Esophagus (tissue), 2 donors: ENCODE data around the gene RPL18A. TPM values are rescaled to one million over a fixed set of nuclear protein-coding genes. Genes with fewer than 3 reads are reported as not detected.

Experiments used
- H3K27ac ChIP-seq, 2 donors: one replicate each; pipeline ENCODE4 v1.5.1; 2013; ENCODE audit warnings: low read depth in 2 of 2, mild to moderate bottlenecking in 2 of 2, inconsistent platforms in 1 of 2, low read length in 1 of 2, moderate library complexity in 1 of 2
- H3K27me3 ChIP-seq, 2 donors: one replicate each; pipeline ENCODE4 v1.6.1; 2013; ENCODE audit warnings: low read length in 2 of 2, control low read depth in 1 of 2, mild to moderate bottlenecking in 1 of 2; ENCODE audit not compliant: insufficient read depth in 2 of 2, control insufficient read depth in 1 of 2
- H3K36me3 ChIP-seq, 2 donors: one replicate each; pipeline ENCODE4 v1.6.1; 2013; ENCODE audit warnings: low read length in 1 of 2; ENCODE audit not compliant: control insufficient read depth in 2 of 2, insufficient read depth in 2 of 2
- H3K4me1 ChIP-seq, 2 donors: one replicate each; pipeline ENCODE4 v1.6.1; 2013; ENCODE audit warnings: low read length in 1 of 2; ENCODE audit not compliant: control insufficient read depth in 2 of 2, insufficient read depth in 2 of 2
- H3K4me3 ChIP-seq, 2 donors: one replicate each; pipeline ENCODE4 v1.5.1; 2013; ENCODE audit warnings: low read length in 2 of 2, mild to moderate bottlenecking in 2 of 2, low read depth in 1 of 2, moderate library complexity in 1 of 2
- H3K9me3 ChIP-seq, 2 donors: one replicate each; pipeline ENCODE4 v1.6.1; 2013; ENCODE audit warnings: mild to moderate bottlenecking in 2 of 2, low read depth in 1 of 2, low read length in 1 of 2, moderate library complexity in 1 of 2; ENCODE audit not compliant: control insufficient read depth in 2 of 2, insufficient read depth in 1 of 2
- WGBS, 2 donors: extraction: QIAGEN DNeasy Blood & Tissue Kit; methylation state at CpG; one replicate each; pipeline ENCODE4 v1.1.7; 2013; 5-methylcytosine and 5-hydroxymethylcytosine counted together
- polyA plus RNA-seq, 2 donors: library from polyadenylated mRNA; stranded (reverse); fragments of 200-250 nt; gene quantifications; one replicate each; pipeline ENCODE4 v1.2.3, GENCODE V29; 2013
- donor health status: healthy with polysubstance abuse.
- donor health status: Bipolar disorder and iron deficiency.

RPL18A gene
- polyA plus RNA-seq, 2 donors = 1,368 to 2,485 TPM

- Histone ChIP-seq H3K4me3 (peak overlapping the region in 1 of 2 donors; percentile 36), H3K9me3 (peaks cover 3 to 5% of the 10 kb centered on the region in 2 donors), H3K27me3 (no peaks in the 10 kb centered on the region), H3K27ac (peak overlapping the region in 1 of 2 donors; percentile 11), H3K36me3 (peaks cover 0 to 3% of the 10 kb centered on the region in 2 donors), H3K4me1 (peaks cover 2 to 6% of the 10 kb centered on the region in 2 donors)
- WGBS, 2 donors = 31 to 36% methylated on average over 41 to 50 of the region's 50 CpGs
Observed at GRCh38 chr19:17830567-17831418, 28.9 kb upstream of the RPL18A start.

GRCh38 chr19:17831419-17831888 lies 28.3 kb upstream of the RPL18A start:
- Histone ChIP-seq H3K4me1 (peaks cover 2 to 6% of the 10 kb centered on the region in 2 donors), H3K9me3 (peaks cover 3 to 5% of the 10 kb centered on the region in 2 donors), H3K27me3 (no peaks in the 10 kb centered on the region), H3K36me3 (peaks cover 0 to 3% of the 10 kb centered on the region in 2 donors), H3K27ac (no peak overlapping the region), H3K4me3 (peak overlapping the region in 1 of 2 donors; percentile 36)
- WGBS, 2 donors = 26 to 40% methylated on average over 25 of the region's 25 CpGs

DNA sequence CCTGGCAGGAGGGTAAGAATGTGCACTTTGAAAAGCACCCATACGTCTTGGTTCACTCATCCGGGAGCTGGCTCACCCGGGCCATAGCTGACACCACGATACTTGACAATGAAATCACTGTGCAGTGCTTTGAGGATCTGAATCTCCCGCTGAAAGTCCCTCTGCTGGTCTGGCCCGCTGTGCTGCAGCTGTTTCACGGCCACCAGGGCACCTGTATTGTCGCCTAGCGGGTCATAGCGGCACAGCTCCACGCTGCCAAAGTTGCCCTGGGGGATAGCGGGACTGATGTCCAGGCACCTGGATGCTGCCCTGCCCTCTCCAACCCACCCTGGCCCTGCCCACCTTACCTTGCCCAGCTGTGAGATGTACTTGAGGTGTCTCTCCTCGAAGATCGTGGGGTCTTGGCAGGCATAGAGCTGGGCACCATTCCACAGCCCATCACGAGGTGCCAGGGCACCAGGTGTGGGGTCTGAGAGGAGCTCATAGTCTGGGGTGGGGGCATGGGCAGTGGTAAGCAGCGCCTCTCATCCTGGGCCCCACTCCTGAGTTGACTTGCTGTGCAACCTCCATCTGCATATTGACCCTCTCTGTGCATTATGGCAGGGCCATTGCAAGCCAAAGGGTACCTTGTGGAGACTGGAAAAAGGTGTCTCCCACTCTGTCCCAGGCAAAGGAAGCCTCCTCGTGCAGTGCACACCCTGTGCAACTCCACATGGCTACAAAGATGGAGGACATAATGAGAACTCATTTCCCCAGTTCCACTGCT lies 27.1 kb upstream of the RPL18A start:
- peaks cover 3 to 5% of the 10 kb centered on the region in 2 donors for H3K9me3 ChIP-seq
- no peak overlapping the region for H3K4me3 ChIP-seq
- H3K27me3 ChIP-seq = no peaks in the 10 kb centered on the region
- peaks cover 2 to 6% of the 10 kb centered on the region in 2 donors for H3K4me1 ChIP-seq
- 84 to 87% methylated on average over 17 of the region's 17 CpGs for WGBS, 2 donors
- H3K36me3 ChIP-seq = peaks cover 0 to 3% of the 10 kb centered on the region in 2 donors
- no peak overlapping the region for H3K27ac ChIP-seq

DNA sequence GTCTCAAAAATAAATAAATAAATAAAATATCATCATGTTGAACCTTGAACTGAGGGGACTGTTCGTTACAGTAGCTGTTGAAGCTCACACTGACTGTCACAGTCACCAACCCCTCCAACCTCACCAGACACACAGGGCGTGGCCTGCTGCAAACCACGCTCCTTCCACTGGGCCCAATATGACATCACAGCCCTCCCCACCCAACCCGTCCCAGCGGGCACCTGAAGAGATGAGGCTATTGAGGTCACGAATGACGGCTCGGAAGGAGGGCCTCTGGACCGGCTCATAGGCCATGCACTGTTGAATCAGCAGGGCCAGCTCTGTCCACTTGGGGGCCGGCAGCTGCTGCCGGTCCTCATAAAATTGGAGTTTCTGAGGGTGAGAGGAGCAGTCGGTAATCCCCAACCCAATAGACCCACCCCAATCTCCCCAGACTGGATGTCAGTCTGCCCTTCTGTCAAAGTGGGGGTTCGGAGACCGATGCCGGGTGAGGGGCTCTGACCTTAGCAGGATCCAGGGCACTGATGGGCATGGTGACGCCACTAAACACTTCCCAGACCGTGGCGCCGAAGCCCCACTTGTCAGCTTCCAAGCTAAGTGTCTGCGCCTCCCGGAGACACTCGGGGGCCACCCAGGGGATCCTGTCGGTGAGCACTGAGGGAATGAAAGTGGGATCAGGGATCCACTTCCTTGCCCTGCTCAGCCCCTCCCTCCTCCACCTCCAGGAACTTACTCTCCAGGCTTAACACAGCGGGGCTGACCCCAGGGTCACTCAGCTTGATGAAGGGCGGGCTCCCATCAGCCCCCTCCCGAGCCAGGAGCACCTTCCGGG lies 25.1 kb upstream of the RPL18A start:
- no peak overlapping the region for H3K4me3 ChIP-seq
- H3K27ac ChIP-seq = no peak overlapping the region
- 74 to 85% methylated on average over 27 of the region's 27 CpGs for WGBS, 2 donors
- H3K27me3 ChIP-seq = no peaks in the 10 kb centered on the region
- H3K36me3 ChIP-seq = peaks cover 0 to 3% of the 10 kb centered on the region in 2 donors
- H3K4me1 ChIP-seq = peaks cover 2 to 6% of the 10 kb centered on the region in 2 donors
- H3K9me3 ChIP-seq = peaks cover 3 to 5% of the 10 kb centered on the region in 2 donors

- no peaks in the 10 kb centered on the region for H3K27me3 ChIP-seq
- H3K4me1 ChIP-seq = peaks cover 0 to 6% of the 10 kb centered on the region in 2 donors
- no peak overlapping the region for H3K4me3 ChIP-seq
- H3K9me3 ChIP-seq = peaks cover 3 to 5% of the 10 kb centered on the region in 2 donors
- 61 to 66% methylated on average over 8 of the region's 8 CpGs for WGBS, 2 donors
- peaks cover 0 to 3% of the 10 kb centered on the region in 2 donors for H3K36me3 ChIP-seq
- no peak overlapping the region for H3K27ac ChIP-seq
Observed at GRCh38 chr19:17835182-17836006, 24.3 kb upstream of the RPL18A start.

DNA sequence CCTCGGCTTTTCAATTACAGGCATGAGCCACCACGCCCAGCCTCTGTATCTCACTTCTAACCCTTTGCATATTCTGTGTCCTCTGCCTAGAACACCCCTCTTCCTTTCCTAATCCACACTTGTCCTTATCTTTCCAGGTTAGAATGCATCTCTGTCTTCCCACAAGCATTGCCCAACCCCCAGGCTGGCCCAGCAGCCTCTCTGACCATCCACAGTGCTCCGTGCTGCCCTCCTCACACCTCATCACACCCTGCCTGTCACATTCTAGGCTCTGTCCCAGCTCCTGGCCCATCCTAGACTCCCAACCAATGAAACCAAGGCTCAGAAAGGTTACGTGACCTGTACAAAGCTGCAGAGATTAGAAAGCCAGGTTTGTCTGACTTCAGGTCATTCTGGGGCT lies 23.2 kb upstream of the RPL18A start:
- Histone ChIP-seq H3K4me1 (peaks cover 0 to 6% of the 10 kb centered on the region in 2 donors), H3K27ac (no peak overlapping the region), H3K27me3 (no peaks in the 10 kb centered on the region), H3K9me3 (no peaks in the 10 kb centered on the region), H3K4me3 (no peak overlapping the region), H3K36me3 (peaks cover 0 to 3% of the 10 kb centered on the region in 2 donors)
- WGBS, 2 donors = 58 to 69% methylated on average over 4 of the region's 4 CpGs

DNA sequence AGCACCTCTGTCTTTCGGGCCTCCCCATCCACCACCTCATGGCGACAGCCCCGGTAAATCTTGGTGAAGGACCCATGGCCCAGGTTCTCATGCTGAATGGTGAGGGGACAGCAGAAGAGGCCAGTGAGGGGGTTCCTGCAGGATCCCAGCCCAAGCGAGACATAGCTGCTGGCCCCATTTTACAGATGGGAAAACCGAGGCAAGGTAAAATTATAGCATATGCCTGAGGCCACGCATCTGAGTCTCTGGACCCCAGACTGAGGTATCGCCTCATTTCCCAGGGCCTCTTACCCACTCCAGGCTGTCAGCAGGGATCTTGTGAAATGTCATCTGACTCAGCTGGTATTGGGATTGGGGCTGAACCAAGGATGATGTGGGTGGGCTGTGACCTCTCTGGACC lies 21.7 kb upstream of the RPL18A start:
- Histone ChIP-seq H3K4me1 (peaks cover 7 to 10% of the 10 kb centered on the region in 2 donors), H3K27me3 (no peaks in the 10 kb centered on the region), H3K27ac (no peak overlapping the region), H3K4me3 (no peak overlapping the region), H3K36me3 (no peaks in the 10 kb centered on the region), H3K9me3 (no peaks in the 10 kb centered on the region)
- 94 to 95% methylated on average over 7 of the region's 7 CpGs for WGBS, 2 donors

- no peak overlapping the region for H3K4me3 ChIP-seq
- no peaks in the 10 kb centered on the region for H3K9me3 ChIP-seq
- H3K27me3 ChIP-seq = no peaks in the 10 kb centered on the region
- H3K4me1 ChIP-seq = peaks cover 7 to 10% of the 10 kb centered on the region in 2 donors
- peaks cover 0 to 2% of the 10 kb centered on the region in 2 donors for H3K36me3 ChIP-seq
- no peak overlapping the region for H3K27ac ChIP-seq
- 77 to 86% methylated on average over 6 of the region's 6 CpGs for WGBS, 2 donors
Observed at GRCh38 chr19:17840019-17840418, 19.7 kb upstream of the RPL18A start.
